Spinal cord (tissue), 10 donors: ENCODE measurements around the gene MACROD2. TPM values are rescaled to one million over a fixed set of nuclear protein-coding genes. Genes with fewer than 3 reads are reported as not detected.
A peak's percentile ranks its signal among the peaks of the same experiment; 100 is the strongest.

Experiments used
- DNase-seq, 6 donors: peaks; one replicate each; pipeline versions ENCODE4 v3.0.0 to v3.0.0-alpha.2; 2013 to 2015; ENCODE audit warnings: low spot score in 6 of 6, low read depth in 4 of 6
- H3K27ac ChIP-seq: one replicate; pipeline ENCODE4 v1.5.1; 2013; ENCODE audit warnings: low read depth, low read length, control low read depth
- H3K27me3 ChIP-seq: one replicate; pipeline ENCODE4 v1.6.1; 2013; ENCODE audit warnings: low read length; ENCODE audit not compliant: control insufficient read depth, insufficient read depth
- H3K36me3 ChIP-seq: one replicate; pipeline ENCODE4 v1.6.1; 2013; ENCODE audit warnings: low read length; ENCODE audit not compliant: control insufficient read depth, insufficient read depth
- H3K4me1 ChIP-seq: one replicate; pipeline ENCODE4 v1.6.1; 2013; ENCODE audit warnings: low read length; ENCODE audit not compliant: control insufficient read depth, insufficient read depth
- H3K4me3 ChIP-seq: one replicate; pipeline ENCODE4 v1.5.1; 2013; ENCODE audit warnings: low read depth, low read length, control low read depth
- H3K9me3 ChIP-seq: one replicate; pipeline ENCODE4 v1.6.1; 2013; ENCODE audit warnings: low read length; ENCODE audit not compliant: control insufficient read depth, insufficient read depth
- WGBS: methylation state at CpG from one replicate; pipeline ENCODE4 v1.1.5; 2013; ENCODE audit warnings: missing lambda C conversion rate; ENCODE audit not compliant: insufficient coverage; 5-methylcytosine and 5-hydroxymethylcytosine counted together
- polyA plus RNA-seq, 2 donors: library from polyadenylated mRNA; unstranded; fragments of 120-200 nt; gene quantifications; one replicate each; pipeline ENCODE4 v1.2.1, GENCODE V29; 2013; ENCODE audit not compliant: insufficient read length in 2 of 2
- total RNA-seq, 2 donors: library from RNA; depleted of rRNA in 1 of 2; stranded (reverse); fragments of 120-200 nt in 1 of 2; fragments of >200 nt in 1 of 2; gene quantifications; one replicate each; pipeline versions ENCODE4 v1.2.3 to v1.2.4, GENCODE V29; 2013 to 2014
- donor health status: healthy.

MACROD2 gene
- total and polyA plus RNA-seq, 4 donors, result 16.2 to 34.0 (median 23.6) TPM

DNA sequence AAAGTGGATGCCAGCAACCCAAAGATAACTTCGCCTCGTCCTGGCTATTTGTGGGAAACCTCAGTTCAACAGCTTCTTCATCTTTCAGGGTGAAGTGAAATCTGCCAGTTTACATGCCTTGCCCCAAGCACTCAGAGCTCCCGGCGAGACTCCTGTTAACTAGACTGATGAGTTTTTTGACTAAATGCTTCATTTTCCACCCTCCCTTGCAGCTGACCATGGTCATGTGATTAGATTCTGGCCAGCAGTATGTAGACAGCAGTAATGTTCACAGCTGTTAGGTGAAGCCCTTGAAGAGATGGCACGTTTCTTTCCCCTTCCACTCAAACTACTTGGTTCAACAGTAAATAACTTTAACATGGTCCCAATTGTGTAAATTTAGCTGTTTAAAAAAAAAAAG lies 1060.9 kb downstream of the MACROD2 start:
- Histone ChIP-seq H3K9me3 (peaks cover 2% of the 10 kb centered on the region), H3K4me3 (no peak overlapping the region), H3K4me1 (no peaks in the 10 kb centered on the region), H3K36me3 (no peaks in the 10 kb centered on the region), H3K27ac (no peak overlapping the region), H3K27me3 (no peaks in the 10 kb centered on the region)
- no peak for DNase-seq
- 96% methylated on average over 4 of the region's 5 CpGs for WGBS

- Histone ChIP-seq H3K9me3 (no peaks in the 10 kb centered on the region), H3K4me3 (no peak overlapping the region), H3K27ac (no peak overlapping the region), H3K36me3 (no peaks in the 10 kb centered on the region), H3K27me3 (no peaks in the 10 kb centered on the region), H3K4me1 (no peaks in the 10 kb centered on the region)
- no peak for DNase-seq
- 100% methylated on average over 2 of the region's 3 CpGs for WGBS
These were observed 1063.5 kb downstream of the MACROD2 start for GRCh38 chr20:15058841-15059240.

- no peaks in the 10 kb centered on the region for H3K4me1 ChIP-seq
- no peaks in the 10 kb centered on the region for H3K9me3 ChIP-seq
- no peak overlapping the region for H3K4me3 ChIP-seq
- no peaks in the 10 kb centered on the region for H3K27me3 ChIP-seq
- DNase-seq, result no peak
- H3K27ac ChIP-seq, result no peak overlapping the region
- H3K36me3 ChIP-seq, result no peaks in the 10 kb centered on the region
These were observed 1064.1 kb downstream of the MACROD2 start for GRCh38 chr20:15059438-15059837.

GRCh38 chr20:15060265-15061060 lies 1065.1 kb downstream of the MACROD2 start:
- 88% methylated on average over 8 of the region's 8 CpGs for WGBS
- Histone ChIP-seq H3K27me3 (no peaks in the 10 kb centered on the region), H3K36me3 (no peaks in the 10 kb centered on the region), H3K4me3 (no peak overlapping the region), H3K9me3 (no peaks in the 10 kb centered on the region), H3K27ac (no peak overlapping the region), H3K4me1 (no peaks in the 10 kb centered on the region)
- DNase-seq, result no peak

DNA sequence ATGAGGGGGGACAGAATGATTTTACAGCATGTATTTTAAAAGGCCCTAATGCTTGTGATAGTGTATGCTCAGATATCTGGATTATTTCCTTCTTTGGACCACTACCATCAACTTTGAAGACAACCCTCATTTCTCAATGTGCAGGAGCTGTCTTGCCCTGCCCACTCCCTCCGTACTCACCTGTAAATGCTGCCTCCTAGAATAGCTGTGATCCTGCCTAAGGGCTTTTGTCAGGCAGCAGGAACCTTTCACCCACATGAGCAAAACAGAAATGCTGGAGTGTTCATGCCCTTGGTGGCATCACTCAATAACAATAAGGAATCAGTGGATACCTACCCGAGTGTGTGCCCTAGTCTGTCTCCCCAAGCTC lies 1065.7 kb downstream of the MACROD2 start:
- Histone ChIP-seq H3K27ac (no peak overlapping the region), H3K4me3 (no peak overlapping the region), H3K27me3 (no peaks in the 10 kb centered on the region), H3K4me1 (no peaks in the 10 kb centered on the region), H3K36me3 (no peaks in the 10 kb centered on the region), H3K9me3 (no peaks in the 10 kb centered on the region)
- DNase-seq, result no peak
- 89% methylated on average over 2 of the region's 2 CpGs for WGBS

DNA sequence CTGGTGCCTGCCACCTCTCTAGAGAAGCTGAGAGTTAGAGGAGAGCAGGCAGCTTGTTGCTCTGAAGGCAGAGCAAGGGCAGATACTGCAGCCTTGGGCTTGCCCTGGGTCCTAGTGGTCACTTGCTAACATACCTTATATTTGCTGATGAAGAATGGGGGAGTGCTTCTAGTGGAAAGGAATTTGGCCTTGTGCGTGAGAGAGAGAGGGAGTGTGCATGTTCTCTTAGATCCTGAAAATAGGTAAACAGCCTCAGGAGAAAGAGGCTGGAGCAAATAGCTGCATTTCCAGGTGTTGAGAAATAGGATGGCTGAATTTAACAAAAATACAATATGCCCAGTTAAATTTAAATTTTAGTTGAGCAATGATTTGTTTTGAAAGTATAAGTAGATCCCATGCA lies 1066.6 kb downstream of the MACROD2 start:
- DNase-seq, result no peak
- no peak overlapping the region for H3K4me3 ChIP-seq
- H3K36me3 ChIP-seq, result no peaks in the 10 kb centered on the region
- no peaks in the 10 kb centered on the region for H3K27me3 ChIP-seq
- no CpG with 5 or more reads among the region's 1 CpG for WGBS
- no peaks in the 10 kb centered on the region for H3K9me3 ChIP-seq
- H3K4me1 ChIP-seq, result no peaks in the 10 kb centered on the region
- no peak overlapping the region for H3K27ac ChIP-seq

- Histone ChIP-seq H3K27me3 (no peaks in the 10 kb centered on the region), H3K36me3 (no peaks in the 10 kb centered on the region), H3K9me3 (no peaks in the 10 kb centered on the region), H3K27ac (no peak overlapping the region), H3K4me3 (no peak overlapping the region), H3K4me1 (no peaks in the 10 kb centered on the region)
- DNase-seq, result no peak
- 100% methylated on average over 1 of the region's 3 CpGs for WGBS
These were observed 1067.8 kb downstream of the MACROD2 start for GRCh38 chr20:15063081-15063480.

DNA sequence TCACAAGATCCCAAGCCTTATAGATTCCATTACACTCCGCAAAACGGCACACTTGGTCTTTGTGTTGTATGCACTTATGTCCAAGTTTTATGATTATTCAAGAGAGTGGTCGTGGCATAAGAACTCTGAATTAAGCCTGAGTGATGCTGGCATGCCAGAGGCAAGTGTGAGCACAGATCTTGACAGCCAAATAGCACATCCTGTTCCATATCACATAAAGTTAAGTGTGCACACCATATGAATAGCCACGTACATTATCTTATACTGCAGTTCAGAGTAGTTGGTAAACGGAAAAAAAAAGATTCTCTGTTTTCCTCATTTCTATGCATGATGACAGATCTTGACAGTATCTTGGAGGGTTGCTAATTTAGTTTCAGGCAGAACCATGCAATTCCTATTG lies 1069.4 kb downstream of the MACROD2 start:
- peak in 1 of 6 donors; percentile 64 for DNase-seq
- Histone ChIP-seq H3K4me3 (no peak overlapping the region), H3K9me3 (no peaks in the 10 kb centered on the region), H3K27me3 (no peaks in the 10 kb centered on the region), H3K27ac (no peak overlapping the region), H3K36me3 (no peaks in the 10 kb centered on the region), H3K4me1 (no peaks in the 10 kb centered on the region)
- no CpG with 5 or more reads among the region's 5 CpGs for WGBS

GRCh38 chr20:15065794-15066193 lies 1070.5 kb downstream of the MACROD2 start:
- Histone ChIP-seq H3K36me3 (no peaks in the 10 kb centered on the region), H3K4me3 (no peak overlapping the region), H3K4me1 (no peaks in the 10 kb centered on the region), H3K27ac (no peak overlapping the region), H3K9me3 (no peaks in the 10 kb centered on the region), H3K27me3 (no peaks in the 10 kb centered on the region)
- WGBS, result 100% methylated on average over 1 of the region's 3 CpGs
- no peak for DNase-seq

DNA sequence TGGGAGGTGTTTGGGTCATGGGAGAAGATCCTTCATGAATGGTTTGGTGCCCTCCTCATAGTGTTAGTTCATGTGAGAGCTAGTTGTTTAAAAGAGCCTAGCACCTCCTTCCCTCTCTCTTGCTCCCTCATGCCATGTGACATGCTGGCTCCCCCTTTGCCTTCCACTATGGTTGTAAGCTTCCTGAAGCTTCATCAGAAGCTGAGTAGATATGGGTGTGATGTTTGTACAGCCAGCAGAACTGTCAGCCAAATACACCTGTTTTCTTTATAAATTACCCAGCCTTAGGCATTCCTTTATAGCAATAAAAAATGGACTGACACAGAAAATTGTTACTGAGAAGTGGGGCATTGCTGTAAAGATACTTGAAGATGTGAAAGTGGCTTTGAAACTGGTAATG lies 1073.2 kb downstream of the MACROD2 start:
- H3K27ac ChIP-seq, result no peak overlapping the region
- DNase-seq, result no peak
- no peaks in the 10 kb centered on the region for H3K36me3 ChIP-seq
- no peaks in the 10 kb centered on the region for H3K9me3 ChIP-seq
- no peaks in the 10 kb centered on the region for H3K27me3 ChIP-seq
- no peak overlapping the region for H3K4me3 ChIP-seq
- no peaks in the 10 kb centered on the region for H3K4me1 ChIP-seq
